Right cardiac atrium (tissue), 5 donors: Measurements from ENCODE around the gene PTH2R. TPM values are rescaled to one million over a fixed set of nuclear protein-coding genes. Genes with fewer than 3 reads are reported as not detected.
"Not testable (repeated sequence)": the region's sequence is repeated elsewhere in the genome, so short reads cannot be mapped to it uniquely, and the experiment has no call there.

Experiments used
- ATAC-seq, 2 donors: fragments of 200-7000 bp; cut with Tn5 transposase; one replicate each; pipeline versions ENCODE4 v1.8.0 to v1.9.1; 2020; ENCODE audit warnings: moderate library complexity in 2 of 2, mild to moderate bottlenecking in 1 of 2
- DNase-seq, 3 donors: peaks; one replicate each; pipeline ENCODE4 v3.0.0-alpha.2; 2020
- H3K27ac ChIP-seq: one replicate; pipeline ENCODE4 v1.5.1; 2013; ENCODE audit warnings: mild to moderate bottlenecking, low read length, control low read depth, moderate library complexity
- H3K27me3 ChIP-seq: one replicate; pipeline ENCODE4 v1.6.1; 2013; ENCODE audit not compliant: control insufficient read depth, insufficient read depth
- H3K4me1 ChIP-seq: one replicate; pipeline ENCODE4 v1.6.1; 2013; ENCODE audit warnings: low read length; ENCODE audit not compliant: control insufficient read depth, insufficient read depth
- H3K4me3 ChIP-seq: one replicate; pipeline ENCODE4 v1.5.1; 2013; ENCODE audit warnings: low read length, control low read depth
- H3K9me3 ChIP-seq: one replicate; pipeline ENCODE4 v1.6.1; 2013; ENCODE audit warnings: low read length; ENCODE audit not compliant: control insufficient read depth
- WGBS: extraction: QIAGEN DNeasy Blood & Tissue Kit; methylation state at CpG from one replicate; pipeline ENCODE4 v1.1.7; 2013; 5-methylcytosine and 5-hydroxymethylcytosine counted together
- intact Hi-C, 4 donors: fragments of 100-400 bp; cut with DNase I; formaldehyde crosslinking; loops; one replicate each; pipeline versions ENCODE4 v1.11.0 to v1.14.0; 2022 to 2023
- polyA plus RNA-seq: library from polyadenylated mRNA; stranded (reverse); fragments of 200-250 nt; gene quantifications from one replicate; pipeline ENCODE4 v1.2.3, GENCODE V29; 2013
- total RNA-seq, 4 donors: library from RNA; stranded (reverse); fragmentation: NEBNext Ultra II Directional; extraction: Animal tissue kit (Norgen Biotek cat#: 25700); gene quantifications; one replicate each; pipeline ENCODE4 v1.2.1, GENCODE V29; 2021
- donor health status: healthy with polysubstance abuse.
- donor health status: DM: no; HTN: yes; CAD: no.
- donor health status: DM: no; HTN: no; CAD: no.
- donor health status: DM: no; HTN: yes; CAD: no; lungs with severe emphysema.
- donor health status: DM: yes; HTN: yes; CAD: no.

Gene PTH2R
- total and polyA plus RNA-seq, 5 donors: not detected

- Histone ChIP-seq H3K4me1 (no peaks in the 10 kb centered on the region), H3K9me3 (no peaks in the 10 kb centered on the region), H3K4me3 (no peak overlapping the region), H3K27ac (no peak overlapping the region), H3K27me3 (no peaks in the 10 kb centered on the region)
- DNase-seq (no peak), ATAC-seq (no peak)
- WGBS: 68% methylated on average over 1 of the region's 1 CpG
- intact Hi-C loops: no loop called here
These were observed 108.5 kb downstream of the PTH2R start for GRCh38 chr2:208515099-208515498.

- H3K27me3 ChIP-seq, H3K9me3 ChIP-seq, H3K27ac ChIP-seq, ATAC-seq, H3K4me1 ChIP-seq, H3K4me3 ChIP-seq, DNase-seq, intact Hi-C loops: not testable (repeated sequence)
These were observed 116.5 kb downstream of the PTH2R start for GRCh38 chr2:208523069-208523468.

GRCh38 chr2:208525165-208525564 is 118.6 kb downstream of the PTH2R start:
- H3K9me3 ChIP-seq, intact Hi-C loops, H3K27me3 ChIP-seq, H3K27ac ChIP-seq, H3K4me1 ChIP-seq, H3K4me3 ChIP-seq, ATAC-seq: not testable (repeated sequence)
- DNase-seq: peak in 1 of 3 donors; percentile 13
- WGBS: 69% methylated on average over 6 of the region's 6 CpGs

GRCh38 chr2:208529796-208530195 is 123.2 kb downstream of the PTH2R start:
- Histone ChIP-seq H3K27me3 (no peaks in the 10 kb centered on the region), H3K27ac (no peak overlapping the region), H3K4me3 (no peak overlapping the region), H3K9me3 (no peaks in the 10 kb centered on the region), H3K4me1 (no peaks in the 10 kb centered on the region)
- intact Hi-C loops: no loop called here
- WGBS: 63% methylated on average over 5 of the region's 5 CpGs
- DNase-seq (peak in 1 of 3 donors; percentile 14), ATAC-seq (no peak)

GRCh38 chr2:208531361-208531760 is 124.8 kb downstream of the PTH2R start:
- WGBS: 93% methylated on average over 3 of the region's 3 CpGs

GRCh38 chr2:208535578-208535977 is 129.0 kb downstream of the PTH2R start:
- H3K4me3 ChIP-seq, intact Hi-C loops, DNase-seq, H3K4me1 ChIP-seq, ATAC-seq, H3K27me3 ChIP-seq, H3K9me3 ChIP-seq, H3K27ac ChIP-seq: not testable (repeated sequence)
- WGBS: 92% methylated on average over 1 of the region's 1 CpG

More at GRCh38 chr2:208531361-208531760, 124.8 kb downstream of the PTH2R start:
- H3K4me3 ChIP-seq: no peak overlapping the region
- intact Hi-C loops: no loop called here
- H3K27ac ChIP-seq: no peak overlapping the region
- no peak for DNase-seq
- H3K4me1 ChIP-seq: no peaks in the 10 kb centered on the region
- no peaks in the 10 kb centered on the region for H3K27me3 ChIP-seq
- ATAC-seq: no peak
- H3K9me3 ChIP-seq: no peaks in the 10 kb centered on the region

- WGBS: 67% methylated on average over 3 of the region's 3 CpGs
- Histone ChIP-seq H3K9me3 (no peaks in the 10 kb centered on the region), H3K4me3 (no peak overlapping the region), H3K27ac (no peak overlapping the region), H3K27me3 (no peaks in the 10 kb centered on the region), H3K4me1 (no peaks in the 10 kb centered on the region)
- intact Hi-C loops: no loop called here
- DNase-seq (no peak), ATAC-seq (no peak)
These were observed 134.9 kb downstream of the PTH2R start for GRCh38 chr2:208541461-208541988.

- ATAC-seq (no peak), DNase-seq (no peak)
- H3K4me1 ChIP-seq: no peaks in the 10 kb centered on the region
- no peak overlapping the region for H3K4me3 ChIP-seq
- WGBS: 39% methylated on average over 3 of the region's 3 CpGs
- intact Hi-C loops: no loop called here
- no peaks in the 10 kb centered on the region for H3K9me3 ChIP-seq
- H3K27me3 ChIP-seq: no peaks in the 10 kb centered on the region
- H3K27ac ChIP-seq: no peak overlapping the region
These were observed 135.4 kb downstream of the PTH2R start for GRCh38 chr2:208541989-208542464.

GRCh38 chr2:208542465-208543041 is 136.0 kb downstream of the PTH2R start:
- WGBS: 84% methylated on average over 1 of the region's 1 CpG
- Histone ChIP-seq H3K4me1 (no peaks in the 10 kb centered on the region), H3K4me3 (no peak overlapping the region), H3K27ac (no peak overlapping the region), H3K27me3 (no peaks in the 10 kb centered on the region), H3K9me3 (no peaks in the 10 kb centered on the region)
- DNase-seq (no peak), ATAC-seq (no peak)
- intact Hi-C loops: no loop called here

Other genes with a start within 250 kb of the PTH2R start
- gene CRYGA, start 243.2 kb upstream of the PTH2R start, total RNA-seq: not detected
- gene CRYGA, start 243.2 kb upstream of the PTH2R start, polyA plus RNA-seq: not detected
- not detected for gene C2orf80, start 216.8 kb upstream of the PTH2R start, total RNA-seq
- gene C2orf80, start 216.8 kb upstream of the PTH2R start, polyA plus RNA-seq: not detected
- gene IDH1, start 151.7 kb upstream of the PTH2R start, total RNA-seq: 10 to 100 TPM; 27.0 to 45.0 (median 37.2) TPM
- 18.2 TPM for gene IDH1, start 151.7 kb upstream of the PTH2R start, polyA plus RNA-seq
- 10 to 100 TPM; 17.2 to 20.4 (median 19.9) TPM for gene PIKFYVE, start 140.5 kb upstream of the PTH2R start, total RNA-seq
- 5.0 TPM for gene PIKFYVE, start 140.5 kb upstream of the PTH2R start, polyA plus RNA-seq